Osteoblast (primary cell): Measurements from ENCODE around the gene ABCA4. TPM values are rescaled to one million over a fixed set of nuclear protein-coding genes. Genes with fewer than 3 reads are reported as not detected.

Experiments used
- DNase-seq: peaks from one replicate; pipeline ENCODE4 v3.0.0; 2011; ENCODE audit warnings: low spot score, mixed read lengths; ENCODE audit not compliant: insufficient read length; ENCODE audit errors: missing footprints
- H2AFZ ChIP-seq: 2 replicates; pipeline ENCODE4 v1.6.0; 2011; ENCODE audit warnings: mild to moderate bottlenecking, low read length
- H3K27ac ChIP-seq: 2 replicates; pipeline ENCODE4 v1.5.1; 2011; ENCODE audit warnings: mild to moderate bottlenecking, low read depth, low read length, moderate library complexity
- H3K27me3 ChIP-seq: 2 replicates; pipeline ENCODE4 v1.6.0; 2012; ENCODE audit warnings: mild to moderate bottlenecking, control low read depth, inconsistent platforms, low read length, moderate library complexity; ENCODE audit not compliant: insufficient read depth
- H3K36me3 ChIP-seq: 2 replicates; pipeline ENCODE4 v1.5.1; 2011; ENCODE audit warnings: mild to moderate bottlenecking, low read length, control low read depth, moderate library complexity; ENCODE audit not compliant: insufficient read depth
- H3K4me1 ChIP-seq: 2 replicates; pipeline ENCODE4 v1.5.1; 2011; ENCODE audit warnings: mild to moderate bottlenecking, low read length, control low read depth, moderate library complexity; ENCODE audit not compliant: insufficient read depth
- H3K4me2 ChIP-seq: 2 replicates; pipeline ENCODE4 v1.6.0; 2011; ENCODE audit warnings: mild to moderate bottlenecking, low read length; ENCODE audit not compliant: insufficient read depth
- H3K4me3 ChIP-seq: fragments of 200-600 bp; sonication (generic); 3 replicates; pipeline ENCODE4 v1.5.1; 2012; ENCODE audit warnings: mild to moderate bottlenecking, low read length, inconsistent platforms; ENCODE audit not compliant: insufficient read depth
- H3K79me2 ChIP-seq: 2 replicates; pipeline ENCODE4 v1.6.0; 2012; ENCODE audit warnings: mild to moderate bottlenecking, low read length, control low read depth, inconsistent platforms; ENCODE audit not compliant: insufficient read depth
- H3K9me3 ChIP-seq: 2 replicates; pipeline ENCODE4 v1.5.1; 2011; ENCODE audit warnings: low read depth, low read length, control low read depth
- H4K20me1 ChIP-seq: 2 replicates; pipeline ENCODE4 v1.6.0; 2012; ENCODE audit warnings: mild to moderate bottlenecking, low read length, control low read depth; ENCODE audit not compliant: insufficient read depth
- total RNA-seq: library from RNA; depleted of rRNA; stranded (reverse); fragments of >200 nt; gene quantifications from 2 replicates; pipeline ENCODE4 v1.2.3, GENCODE V29; 2012
- TF ChIP-seq, protein P1 (sequence below): IDR thresholded peaks from 2 replicates; pipeline ENCODE4 v1.5.1; 2011; ENCODE audit warnings: mild to moderate bottlenecking, low read depth, low read length, moderate library complexity; ENCODE audit errors: extremely low read depth

ABCA4 gene
- total RNA-seq, 1 donor = 1.1 TPM

DNA sequence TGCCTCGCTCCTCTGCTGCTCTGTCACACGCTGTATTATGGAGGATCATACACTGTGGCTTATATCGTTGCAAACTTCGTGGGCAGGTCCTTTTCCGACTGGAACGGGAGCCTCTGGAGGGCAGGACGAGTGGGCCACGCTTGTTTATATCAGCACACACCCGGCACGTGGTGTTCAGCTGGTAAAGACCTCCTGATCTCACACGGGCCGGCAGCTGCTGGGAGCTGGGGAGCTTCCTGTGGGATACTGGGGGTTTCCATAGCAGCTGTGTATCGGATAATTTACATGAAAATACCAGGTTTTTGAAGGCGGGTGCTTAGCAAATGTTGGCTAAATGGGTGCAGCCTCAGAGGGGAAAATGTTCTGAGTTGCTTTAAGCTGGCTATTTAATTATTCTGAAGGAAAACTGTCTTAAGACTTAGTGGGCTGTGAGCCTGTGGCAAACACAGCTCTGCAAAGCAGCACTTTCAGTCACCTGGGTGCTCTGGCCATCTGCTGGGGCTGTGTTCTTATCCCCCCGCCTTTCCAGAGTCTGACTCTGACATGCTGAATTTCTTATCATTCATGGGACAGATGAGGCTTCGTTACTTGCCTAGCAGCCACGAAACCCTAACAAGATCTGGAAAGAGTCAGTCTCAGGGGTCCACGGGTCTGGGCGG lies 108.1 kb downstream of the ABCA4 start:
- H2AFZ ChIP-seq = no peak overlapping the region
- no peaks in the 10 kb centered on the region for H3K79me2 ChIP-seq
- peak overlapping the region; percentile 29 for H3K27ac ChIP-seq
- no peaks in the 10 kb centered on the region for H3K9me3 ChIP-seq
- H3K27me3 ChIP-seq = no peaks in the 10 kb centered on the region
- no peaks in the 10 kb centered on the region for H3K36me3 ChIP-seq
- peaks cover 28% of the 10 kb centered on the region for H3K4me1 ChIP-seq
- no peak overlapping the region for H3K4me2 ChIP-seq
- H3K4me3 ChIP-seq = no peak overlapping the region
- H4K20me1 ChIP-seq = no peaks in the 10 kb centered on the region
- TF ChIP-seq, protein P1, sequence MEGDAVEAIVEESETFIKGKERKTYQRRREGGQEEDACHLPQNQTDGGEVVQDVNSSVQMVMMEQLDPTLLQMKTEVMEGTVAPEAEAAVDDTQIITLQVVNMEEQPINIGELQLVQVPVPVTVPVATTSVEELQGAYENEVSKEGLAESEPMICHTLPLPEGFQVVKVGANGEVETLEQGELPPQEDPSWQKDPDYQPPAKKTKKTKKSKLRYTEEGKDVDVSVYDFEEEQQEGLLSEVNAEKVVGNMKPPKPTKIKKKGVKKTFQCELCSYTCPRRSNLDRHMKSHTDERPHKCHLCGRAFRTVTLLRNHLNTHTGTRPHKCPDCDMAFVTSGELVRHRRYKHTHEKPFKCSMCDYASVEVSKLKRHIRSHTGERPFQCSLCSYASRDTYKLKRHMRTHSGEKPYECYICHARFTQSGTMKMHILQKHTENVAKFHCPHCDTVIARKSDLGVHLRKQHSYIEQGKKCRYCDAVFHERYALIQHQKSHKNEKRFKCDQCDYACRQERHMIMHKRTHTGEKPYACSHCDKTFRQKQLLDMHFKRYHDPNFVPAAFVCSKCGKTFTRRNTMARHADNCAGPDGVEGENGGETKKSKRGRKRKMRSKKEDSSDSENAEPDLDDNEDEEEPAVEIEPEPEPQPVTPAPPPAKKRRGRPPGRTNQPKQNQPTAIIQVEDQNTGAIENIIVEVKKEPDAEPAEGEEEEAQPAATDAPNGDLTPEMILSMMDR = no peak
- DNase-seq = no peak

DNA sequence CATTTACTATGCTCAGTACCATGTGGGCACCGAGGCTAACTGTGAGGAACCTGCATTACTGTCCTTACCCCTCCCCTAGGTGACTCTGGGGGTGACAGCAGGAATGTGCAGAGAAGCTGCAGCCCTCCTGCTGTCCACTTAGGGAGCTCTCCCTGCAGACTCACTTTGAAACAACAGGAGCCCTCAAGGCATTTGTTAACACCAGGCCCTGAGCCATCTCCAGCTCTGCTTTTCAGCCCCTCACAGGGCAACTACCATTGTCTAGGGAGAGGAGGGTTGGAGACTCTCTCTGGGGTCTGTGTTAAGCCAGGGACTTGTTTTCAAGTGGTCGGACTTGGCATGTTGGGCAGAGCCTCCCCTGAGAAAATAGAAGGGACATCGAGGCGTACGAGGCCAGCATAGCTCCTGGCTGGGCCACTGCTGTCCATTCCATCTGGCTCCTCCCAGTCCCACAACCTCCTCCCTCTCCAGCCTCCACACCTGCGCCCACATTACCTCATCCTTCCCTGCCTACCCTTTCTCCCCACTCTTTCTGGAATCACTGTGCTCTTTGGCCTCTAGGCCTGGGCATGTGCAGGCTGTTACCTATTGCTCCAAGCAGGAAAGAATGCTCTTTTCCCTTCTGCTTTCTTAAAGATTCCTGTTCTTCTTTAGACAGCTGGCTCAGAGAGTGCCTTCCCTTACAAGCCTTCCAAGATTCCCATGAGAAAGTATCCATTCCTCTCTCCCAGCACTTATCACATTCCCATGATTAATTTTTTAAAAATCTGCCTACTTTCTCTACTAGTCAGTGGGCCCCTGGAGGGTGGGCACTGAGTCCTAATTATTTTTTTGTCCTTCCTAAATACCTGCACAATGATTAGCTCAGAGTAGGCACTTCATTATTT lies 109.0 kb downstream of the ABCA4 start:
- no peak overlapping the region for H3K4me3 ChIP-seq
- H3K4me2 ChIP-seq = no peak overlapping the region
- no peaks in the 10 kb centered on the region for H3K27me3 ChIP-seq
- H2AFZ ChIP-seq = no peak overlapping the region
- TF ChIP-seq, protein P1 = no peak
- no peaks in the 10 kb centered on the region for H3K36me3 ChIP-seq
- H4K20me1 ChIP-seq = no peaks in the 10 kb centered on the region
- no peaks in the 10 kb centered on the region for H3K9me3 ChIP-seq
- H3K4me1 ChIP-seq = peaks cover 23% of the 10 kb centered on the region
- DNase-seq = no peak
- no peaks in the 10 kb centered on the region for H3K79me2 ChIP-seq
- peak overlapping the region; percentile 29 for H3K27ac ChIP-seq

DNA sequence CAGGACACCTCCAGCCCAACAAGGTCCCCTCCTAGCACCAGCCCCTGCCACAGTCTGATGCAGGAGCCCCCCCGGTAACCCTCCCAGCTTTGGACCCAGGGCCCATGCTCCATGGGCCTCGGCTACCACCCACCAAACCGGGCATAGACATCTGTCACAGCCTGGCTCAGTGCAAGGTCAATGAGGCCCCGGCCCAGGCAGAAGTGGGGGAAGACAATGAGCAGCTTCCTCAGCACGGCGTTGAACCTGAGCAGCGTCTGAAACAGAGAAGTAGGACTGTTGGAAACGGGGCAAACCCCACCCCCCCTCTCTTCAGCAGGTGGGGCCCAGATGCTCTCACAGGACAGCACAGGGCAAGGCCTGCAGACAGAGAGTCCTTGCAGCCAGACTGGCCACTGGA lies 109.8 kb downstream of the ABCA4 start:
- H3K79me2 ChIP-seq = no peaks in the 10 kb centered on the region
- no peaks in the 10 kb centered on the region for H3K27me3 ChIP-seq
- TF ChIP-seq, protein P1 = no peak
- no peaks in the 10 kb centered on the region for H3K9me3 ChIP-seq
- no peak overlapping the region for H3K4me3 ChIP-seq
- H3K27ac ChIP-seq = no peak overlapping the region
- DNase-seq = no peak
- H3K36me3 ChIP-seq = no peaks in the 10 kb centered on the region
- no peak overlapping the region for H2AFZ ChIP-seq
- no peaks in the 10 kb centered on the region for H4K20me1 ChIP-seq
- peaks cover 23% of the 10 kb centered on the region for H3K4me1 ChIP-seq
- H3K4me2 ChIP-seq = no peak overlapping the region

DNA sequence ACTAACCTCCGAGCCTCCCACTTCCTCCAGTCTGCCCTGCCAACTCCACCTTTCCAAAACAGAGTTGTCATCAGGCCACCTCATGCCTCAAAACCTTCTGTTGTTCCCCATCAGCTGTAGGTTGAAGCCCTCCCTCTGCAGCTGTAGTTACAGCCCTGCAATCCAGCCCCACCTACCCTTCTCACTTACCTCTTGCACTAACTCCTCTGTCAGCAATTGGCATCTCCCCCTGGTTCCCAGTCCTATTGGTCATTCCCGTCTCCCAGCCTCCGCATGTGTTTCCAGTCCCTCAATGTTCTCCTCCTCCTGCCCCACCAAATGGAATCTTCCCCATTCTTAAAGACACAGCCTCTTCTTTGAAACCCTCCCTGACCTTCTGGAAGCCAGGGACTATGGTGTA lies 111.6 kb downstream of the ABCA4 start:
- peak overlapping the region; percentile 9 for H2AFZ ChIP-seq
- H3K4me2 ChIP-seq = no peak overlapping the region
- no peak overlapping the region for H3K4me3 ChIP-seq
- DNase-seq = no peak
- H3K27ac ChIP-seq = no peak overlapping the region
- no peaks in the 10 kb centered on the region for H3K79me2 ChIP-seq
- no peaks in the 10 kb centered on the region for H3K36me3 ChIP-seq
- H3K27me3 ChIP-seq = no peaks in the 10 kb centered on the region
- TF ChIP-seq, protein P1 = no peak
- H3K9me3 ChIP-seq = no peaks in the 10 kb centered on the region
- no peaks in the 10 kb centered on the region for H4K20me1 ChIP-seq
- peaks cover 12% of the 10 kb centered on the region for H3K4me1 ChIP-seq
